Ureter (tissue), 1 donor: Measurements from ENCODE around the gene KRT6A. TPM values are rescaled to one million over a fixed set of nuclear protein-coding genes. Genes with fewer than 3 reads are reported as not detected.
"Not testable (repeated sequence)": the region's sequence is repeated elsewhere in the genome, so short reads cannot be mapped to it uniquely, and the experiment has no call there.

ENCODE experiments used
- DNase-seq: peaks from one replicate; pipeline ENCODE4 v3.0.0-alpha.2; 2020; ENCODE audit warnings: low spot score
- total RNA-seq: library from RNA; stranded (reverse); gene quantifications from one replicate; pipeline ENCODE4 v1.2.4, GENCODE V29; 2023
- donor health status: DM: yes; HTN: yes; CAD: no.

Gene KRT6A
- total RNA-seq, 1 donor from 2014 or later = 28.7 TPM

DNA sequence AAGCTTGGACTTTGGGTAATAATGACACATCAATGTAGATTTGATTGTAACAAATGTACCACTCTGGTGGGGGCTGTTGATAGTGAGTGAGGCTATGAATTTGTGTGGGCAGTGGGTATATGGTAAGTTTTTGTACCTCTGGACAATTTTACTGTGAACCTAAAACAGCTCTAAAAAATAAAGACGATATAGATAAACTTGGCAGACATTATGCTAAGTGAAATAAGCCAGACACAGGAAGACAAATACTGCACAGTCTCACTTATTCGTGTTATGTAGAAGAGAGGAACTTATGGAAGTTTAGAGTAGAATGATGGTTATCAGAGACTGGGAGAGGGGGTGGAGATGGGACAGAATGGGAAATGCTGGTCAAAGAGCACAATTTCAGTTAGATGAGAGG, 28.2 kb downstream of the KRT6A start:
- no peak for DNase-seq

- DNase-seq = no peak
Measured at GRCh38 chr12:52461693-52462092, 31.4 kb downstream of the KRT6A start.

- DNase-seq = no peak
Measured at GRCh38 chr12:52458861-52459260, 34.2 kb downstream of the KRT6A start.

- no peak for DNase-seq
Measured at GRCh38 chr12:52455821-52456220, 37.2 kb downstream of the KRT6A start.

DNA sequence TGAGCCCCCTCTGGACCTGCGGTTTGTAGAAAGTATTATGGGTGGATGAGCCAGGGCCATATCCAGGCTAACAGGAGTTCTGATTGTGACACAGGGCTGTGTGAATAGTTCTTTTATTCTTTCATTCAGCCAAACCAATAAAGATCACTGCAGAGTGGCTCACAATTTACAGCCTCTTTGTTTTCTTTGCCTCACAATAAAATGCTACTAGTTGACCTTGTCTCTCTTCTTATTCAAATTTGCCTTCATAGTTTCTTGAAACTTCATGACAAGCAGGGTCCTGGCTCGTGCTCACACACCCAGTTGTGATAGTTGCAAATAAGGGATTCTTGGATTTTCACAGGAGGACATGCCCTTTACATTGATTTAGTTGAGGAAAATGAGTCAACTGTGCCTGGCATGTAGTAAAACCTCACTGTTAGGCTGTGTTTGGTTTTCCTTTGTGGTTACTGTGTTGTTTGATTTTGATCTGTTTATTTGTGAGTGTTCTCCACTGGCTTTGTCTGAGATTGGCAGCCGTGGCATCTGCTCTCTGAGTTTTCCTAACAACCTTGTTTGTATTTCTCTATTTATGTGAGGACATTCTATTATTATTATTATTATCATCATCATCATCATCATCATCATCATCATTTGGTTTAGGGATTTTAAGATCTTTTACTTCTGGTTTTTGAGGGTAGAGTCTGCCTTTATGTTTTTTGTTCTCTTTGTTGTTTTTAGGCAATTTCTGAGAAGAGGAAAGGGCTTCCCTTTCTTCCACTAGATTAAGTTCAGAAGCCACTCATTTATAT, 38.5 kb downstream of the KRT6A start:
- DNase-seq = no peak

- no peak for DNase-seq
Measured at GRCh38 chr12:52452101-52452500, 41.0 kb downstream of the KRT6A start, which contains the start of gene KRT6B. Gene KRT6B (minus strand): TSS chr12:52452146. CDS start chr12:52452078, 68 bp downstream.

- no peak for DNase-seq
Measured at GRCh38 chr12:52448228-52448627, 44.8 kb downstream of the KRT6A start.

- DNase-seq = not testable (repeated sequence)
Measured at GRCh38 chr12:52447196-52447595, 45.9 kb downstream of the KRT6A start.

- no peak for DNase-seq
Measured at GRCh38 chr12:52446367-52447045, 46.6 kb downstream of the KRT6A start.

- DNase-seq = no peak
Measured at GRCh38 chr12:52445876-52446275, 47.2 kb downstream of the KRT6A start.

- DNase-seq = no peak
Measured at GRCh38 chr12:52444647-52445595, 48.1 kb downstream of the KRT6A start.

DNA sequence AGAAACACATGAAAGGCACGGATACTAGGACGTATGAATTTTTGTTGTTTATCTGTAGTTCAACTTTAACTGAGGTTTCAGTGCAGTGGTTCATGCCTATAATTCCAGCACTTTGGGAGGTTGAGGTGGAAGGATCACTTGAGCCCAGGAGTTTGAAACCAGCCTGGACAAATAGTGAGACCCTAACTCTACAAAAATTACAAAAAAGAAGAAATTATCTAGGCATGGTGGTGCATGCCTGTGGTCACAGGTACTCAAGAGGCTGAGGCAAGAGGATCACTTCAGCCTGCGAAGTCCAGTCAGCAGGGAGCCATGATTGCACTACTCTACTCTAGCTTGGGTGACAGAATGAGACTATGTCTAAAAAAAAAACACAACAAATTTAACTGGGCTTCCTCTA, 49.1 kb downstream of the KRT6A start:
- DNase-seq = no peak

- no peak for DNase-seq
Measured at GRCh38 chr12:52442600-52443061, 50.4 kb downstream of the KRT6A start.

GRCh38 chr12:52441320-52441911, 51.6 kb downstream of the KRT6A start:
- no peak for DNase-seq

GRCh38 chr12:52440821-52441319, 52.2 kb downstream of the KRT6A start:
- DNase-seq = no peak

DNA sequence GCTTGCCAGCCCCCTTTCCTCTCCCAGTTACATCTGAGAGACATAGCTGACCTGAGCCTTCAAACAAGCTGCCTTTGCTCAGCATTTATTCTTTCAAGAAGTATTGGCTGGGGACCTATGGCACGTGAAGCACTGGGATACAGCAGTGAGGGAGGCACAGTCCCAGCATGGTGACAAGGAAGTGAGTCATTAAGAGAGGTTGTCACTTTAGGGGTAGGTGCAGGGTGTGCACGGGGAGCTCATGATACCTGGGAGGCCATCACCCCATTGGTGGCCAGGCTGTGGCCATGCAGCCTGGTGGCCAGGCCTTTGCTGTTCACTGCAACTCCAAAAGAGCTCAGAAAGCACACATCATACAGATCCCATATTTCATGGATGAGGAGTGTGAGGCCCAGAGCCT, 53.2 kb downstream of the KRT6A start:
- DNase-seq = no peak

DNA sequence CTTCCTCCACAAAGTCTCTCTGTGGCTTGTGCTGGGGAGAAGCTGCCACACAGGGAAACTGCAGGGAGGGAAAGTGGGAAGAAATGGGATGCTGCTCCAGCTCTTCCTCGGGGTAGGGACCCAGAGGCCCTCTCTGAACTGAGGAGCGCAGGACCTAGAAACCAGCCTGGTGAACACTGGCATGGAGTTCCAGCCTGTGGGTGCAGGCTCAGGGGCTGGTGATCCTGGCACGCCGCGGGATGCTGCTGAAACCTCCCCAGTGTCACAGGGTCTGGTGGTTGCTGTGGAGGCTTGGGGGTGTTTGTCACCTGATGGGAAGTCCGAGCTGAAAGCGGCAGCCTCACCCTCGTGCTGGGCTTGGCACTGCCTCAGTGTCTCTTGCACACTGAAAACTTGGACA, 53.6 kb downstream of the KRT6A start:
- no peak for DNase-seq

- no peak for DNase-seq
Measured at GRCh38 chr12:52438305-52439301, 54.5 kb downstream of the KRT6A start.

GRCh38 chr12:52437508-52437907, 55.5 kb downstream of the KRT6A start:
- no peak for DNase-seq
